PFSK-1 (cell line): ENCODE results near the gene FREM1.

Experiments
- POLR2AphosphoS5 ChIP-seq: IDR thresholded peaks from 2 replicates; pipeline ENCODE4 v1.6.1; 2012; ENCODE audit warnings: low read depth, mild to moderate bottlenecking, control low read depth, low read length, moderate library complexity
- REST ChIP-seq, 2 experiments: IDR thresholded peaks; 2 replicates each; pipeline versions ENCODE4 v1.6.1 to v1.8.0; 2011 to 2012; ENCODE audit warnings: low read depth in 2 of 2, low read length in 2 of 2, control low read depth in 1 of 2, inconsistent platforms in 1 of 2, mild to moderate bottlenecking in 1 of 2, moderate library complexity in 1 of 2; ENCODE audit not compliant: insufficient read depth in 1 of 2
- SIN3A ChIP-seq: IDR thresholded peaks from 2 replicates; pipeline ENCODE4 v1.6.1; 2012; ENCODE audit warnings: mild to moderate bottlenecking, low read length, moderate library complexity, borderline replicate concordance; ENCODE audit not compliant: insufficient read depth
- TAF1 ChIP-seq: IDR thresholded peaks from 2 replicates; pipeline ENCODE4 v1.6.1; 2012; ENCODE audit warnings: low read length, control low read depth, borderline replicate concordance; ENCODE audit not compliant: insufficient read depth

GRCh38 chr9:14747111-14747510, 163.1 kb downstream of the FREM1 start:
- TF ChIP-seq POLR2AphosphoS5, result no peak
- TF ChIP-seq REST (IDR thresholded peaks at IDR 0.05; ENCODE audit: insufficient read depth in 1 of 2, low read depth in 2 of 2, low read length in 2 of 2), result no peak
- TF ChIP-seq SIN3A, result no peak
- no peak for TF ChIP-seq TAF1
